ENCODE results near the gene DOCK3. TPM values are rescaled to one million over a fixed set of nuclear protein-coding genes. Genes with fewer than 3 reads are reported as not detected.

DOCK3 gene
- total RNA-seq, 4 donors from 2014 or later, result 4.0 to 6.3 (median 5.8) TPM

GRCh38 chr3:50840983-50841489 lies 166.3 kb downstream of the DOCK3 start:
- Histone ChIP-seq H3K36me3 (no peaks in the 10 kb centered on the region), H3K27ac (no peak overlapping the region), H3K4me3 (no peak overlapping the region), H3K9me3 (no peaks in the 10 kb centered on the region), H3K27me3 (no peaks in the 10 kb centered on the region), H3K4me1 (no peaks in the 10 kb centered on the region)
- TF ChIP-seq EP300 (IDR thresholded peaks at IDR 0.05), result no peak
- no peak for TF ChIP-seq POLR2A (IDR thresholded peaks at IDR 0.05)
- TF ChIP-seq CTCF (IDR thresholded peaks at IDR 0.05), result no peak
- DNase-seq (ENCODE audit: low spot score in 2 of 2), result no peak
- WGBS, 2 donors, result 48 to 83% methylated on average over 1 of the region's 1 CpG

DNA sequence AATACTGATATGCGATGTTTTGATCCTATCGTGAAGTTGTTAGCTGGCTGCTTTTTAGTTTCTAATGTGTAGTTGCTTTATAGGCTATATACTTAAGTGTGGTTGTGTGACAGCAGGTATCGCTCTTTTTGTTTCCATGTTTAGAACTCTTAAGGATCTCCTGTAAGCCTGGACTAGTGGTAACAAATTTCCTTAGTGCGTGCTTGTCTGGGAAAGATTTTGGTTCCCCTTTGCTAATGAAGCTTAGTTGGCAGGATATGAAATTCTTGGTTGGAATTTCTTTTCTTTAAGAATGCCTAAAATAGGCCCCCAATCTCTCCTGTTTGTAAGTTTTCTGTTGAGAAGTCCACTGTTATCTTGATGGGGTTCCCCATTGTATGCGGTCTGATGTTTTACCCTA lies 173.6 kb downstream of the DOCK3 start:
- H3K4me1 ChIP-seq, result no peaks in the 10 kb centered on the region
- H3K27me3 ChIP-seq, result no peaks in the 10 kb centered on the region
- peaks cover 0 to 31% (median 4%) of the 10 kb centered on the region in 4 donors for H3K9me3 ChIP-seq
- H3K27ac ChIP-seq, result no peak overlapping the region
- no peak overlapping the region for H3K4me3 ChIP-seq
- no peaks in the 10 kb centered on the region for H3K36me3 ChIP-seq
- WGBS, 2 donors, result 97% methylated on average over 5 of the region's 5 CpGs
- no peak for DNase-seq (ENCODE audit: low spot score in 2 of 2)
- no peak for TF ChIP-seq CTCF (IDR thresholded peaks at IDR 0.05)
- TF ChIP-seq EP300 (IDR thresholded peaks at IDR 0.05), result no peak
- no peak for TF ChIP-seq POLR2A (IDR thresholded peaks at IDR 0.05)

DNA sequence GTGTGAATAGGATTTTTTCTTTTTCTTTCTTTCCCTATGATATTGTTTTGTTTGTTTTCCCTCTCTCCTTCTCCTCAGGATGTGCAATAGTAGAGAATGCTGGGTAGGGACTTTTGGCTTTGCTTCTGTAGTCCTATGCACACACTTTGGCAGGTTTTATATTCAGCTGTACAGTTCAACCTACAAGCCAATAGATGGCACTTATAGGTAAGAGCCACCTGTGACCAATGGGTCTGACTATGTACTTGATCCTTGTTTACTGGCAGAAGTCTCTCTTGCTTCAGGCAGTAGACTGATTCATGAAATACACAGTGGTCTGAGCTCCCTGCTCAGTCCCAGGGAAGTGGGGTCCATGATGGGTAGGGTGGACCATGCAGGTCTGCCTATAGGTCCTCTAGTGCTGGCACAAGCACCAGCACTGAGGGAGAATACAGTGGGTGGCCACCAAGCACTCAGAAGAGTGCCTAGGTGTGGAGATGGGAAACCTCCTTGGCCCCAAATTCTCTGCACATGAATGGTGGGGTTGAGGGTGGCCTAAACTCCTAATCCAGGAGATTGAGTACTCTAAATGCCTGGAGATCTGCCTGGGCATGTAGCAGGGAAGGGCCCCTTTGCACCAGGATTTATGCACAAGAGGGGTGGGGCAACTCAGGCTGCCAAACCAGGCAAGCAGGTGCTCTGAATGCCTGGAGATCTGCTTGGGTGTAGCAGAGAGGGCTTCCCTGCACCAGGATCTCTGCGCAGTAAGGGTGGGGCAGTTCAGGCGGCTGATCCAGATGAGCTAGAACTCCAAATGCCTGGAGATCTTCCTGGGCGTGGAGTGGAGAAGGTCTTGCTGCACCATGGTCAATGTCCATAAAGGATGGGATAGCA lies 176.1 kb downstream of the DOCK3 start:
- Histone ChIP-seq H3K9me3 (peaks cover 0 to 45% (median 5%) of the 10 kb centered on the region in 4 donors), H3K4me1 (no peaks in the 10 kb centered on the region), H3K36me3 (no peaks in the 10 kb centered on the region), H3K27ac (no peak overlapping the region), H3K4me3 (no peak overlapping the region), H3K27me3 (no peaks in the 10 kb centered on the region)
- 78 to 100% methylated on average over 3 of the region's 3 CpGs for WGBS, 2 donors
- no peak for TF ChIP-seq CTCF (IDR thresholded peaks at IDR 0.05)
- TF ChIP-seq EP300 (IDR thresholded peaks at IDR 0.05), result no peak
- DNase-seq (ENCODE audit: low spot score in 2 of 2), result no peak

DNA sequence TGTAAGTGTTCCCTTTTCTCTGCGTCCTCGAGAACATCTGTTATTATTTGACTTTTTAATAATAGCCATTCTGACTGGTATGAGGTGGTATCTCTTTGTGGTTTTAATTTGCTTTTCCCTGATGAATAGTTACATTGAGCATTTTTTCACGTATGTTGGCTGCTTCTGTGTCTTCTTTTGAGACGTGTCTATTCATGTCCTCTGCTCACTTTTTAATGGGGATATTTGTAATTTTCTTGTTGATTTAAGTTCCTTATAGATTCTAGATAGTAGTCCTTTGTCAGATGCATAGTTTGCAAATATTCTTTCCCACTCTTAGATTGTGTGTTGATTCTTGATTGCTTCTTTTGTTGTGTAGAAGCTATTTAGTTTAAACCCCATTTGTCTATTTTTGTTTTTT lies 179.2 kb downstream of the DOCK3 start:
- Histone ChIP-seq H3K36me3 (no peaks in the 10 kb centered on the region), H3K4me3 (no peak overlapping the region), H3K4me1 (no peaks in the 10 kb centered on the region), H3K27ac (no peak overlapping the region), H3K9me3 (peaks cover 0 to 43% (median 3%) of the 10 kb centered on the region in 4 donors), H3K27me3 (no peaks in the 10 kb centered on the region)
- WGBS, 2 donors, result 34 to 42% methylated on average over 4 of the region's 4 CpGs
- no peak for TF ChIP-seq POLR2A (IDR thresholded peaks at IDR 0.05)
- TF ChIP-seq EP300 (IDR thresholded peaks at IDR 0.05), result no peak
- no peak for TF ChIP-seq CTCF (IDR thresholded peaks at IDR 0.05)
- DNase-seq (ENCODE audit: low spot score in 2 of 2), result no peak

- WGBS, 2 donors, result 81 to 83% methylated on average over 3 of the region's 3 CpGs
- DNase-seq (ENCODE audit: low spot score in 2 of 2), result no peak
- TF ChIP-seq POLR2A (IDR thresholded peaks at IDR 0.05), result no peak
- TF ChIP-seq CTCF (IDR thresholded peaks at IDR 0.05), result no peak
- TF ChIP-seq EP300 (IDR thresholded peaks at IDR 0.05), result no peak
- H3K4me3 ChIP-seq, result no peak overlapping the region
- H3K36me3 ChIP-seq, result no peaks in the 10 kb centered on the region
- no peaks in the 10 kb centered on the region for H3K4me1 ChIP-seq
- no peak overlapping the region for H3K27ac ChIP-seq
- no peaks in the 10 kb centered on the region for H3K27me3 ChIP-seq
- peaks cover 0 to 26% (median 3%) of the 10 kb centered on the region in 4 donors for H3K9me3 ChIP-seq
Observed at GRCh38 chr3:50862221-50862620, 187.5 kb downstream of the DOCK3 start.
